Common myeloid progenitor, CD34-positive (primary cell): ENCODE data around the gene SMIM10.

Experiments
- CTCF ChIA-PET: fragments of 350-600 bp; sonication (Branson Sonifier 250); formaldehyde crosslinking; loops from one replicate; lab custom pipeline; 2021; ENCODE audit warnings: antibody characterized with exemption; lab: Charles Lee
- POLR2A ChIA-PET: fragments of 350-600 bp; sonication (Branson Sonifier 250); formaldehyde crosslinking; loops from one replicate; lab custom pipeline; 2021; ENCODE audit warnings: antibody characterized with exemption; lab: Charles Lee
- DNase-seq, 3 donors: peaks; one replicate each; pipeline versions ENCODE4 v3.0.0 to v3.0.0-alpha.2; 2013
- H3K27ac ChIP-seq, 2 experiments: 1 replicate in 1 of 2; 2 replicates in 1 of 2; pipeline ENCODE4 v1.7.0; 2013; ENCODE audit warnings: inconsistent platforms in 2 of 2, low read length in 2 of 2, mild to moderate bottlenecking in 2 of 2, low read depth in 1 of 2, moderate library complexity in 1 of 2; ENCODE audit not compliant: severe bottlenecking in 2 of 2, insufficient read depth in 1 of 2, poor library complexity in 1 of 2
- H3K27me3 ChIP-seq, 5 experiments: replicated peaks in 2 of 5; 1 replicate in 3 of 5; 2 replicates in 2 of 5; pipeline versions ENCODE4 v1.6.1 to v1.7.0; 2013; ENCODE audit warnings: low read length in 4 of 5, mild to moderate bottlenecking in 2 of 5, moderate library complexity in 2 of 5, inconsistent platforms in 1 of 5; ENCODE audit not compliant: insufficient read depth in 5 of 5, control insufficient read depth in 4 of 5
- H3K36me3 ChIP-seq, 4 experiments: 1 replicate in 2 of 4; 2 replicates in 2 of 4; pipeline versions ENCODE4 v1.6.1 to v1.7.0; 2013; ENCODE audit warnings: low read length in 3 of 4, control low read depth in 1 of 4, mild to moderate bottlenecking in 1 of 4; ENCODE audit not compliant: control insufficient read depth in 4 of 4, insufficient read depth in 4 of 4
- H3K4me1 ChIP-seq, 4 experiments: 1 replicate in 3 of 4; 2 replicates in 1 of 4; pipeline versions ENCODE4 v1.6.1 to v1.7.1; 2013; ENCODE audit warnings: low read length in 3 of 4, mild to moderate bottlenecking in 3 of 4, control low read depth in 1 of 4, inconsistent platforms in 1 of 4, moderate library complexity in 1 of 4; ENCODE audit not compliant: control insufficient read depth in 4 of 4, insufficient read depth in 4 of 4; ENCODE audit errors: control extremely low read depth in 1 of 4
- H3K4me3 ChIP-seq, 7 experiments: 1 replicate in 4 of 7; 2 replicates in 3 of 7; pipeline versions ENCODE4 v1.5.1 to v1.7.0; 2013; ENCODE audit warnings: mild to moderate bottlenecking in 7 of 7, low read length in 6 of 7, moderate library complexity in 6 of 7, inconsistent platforms in 2 of 7, low read depth in 2 of 7, control low read depth in 1 of 7; ENCODE audit not compliant: insufficient read depth in 4 of 7, control insufficient read depth in 1 of 7; ENCODE audit errors: extremely low read depth in 1 of 7
- H3K9me3 ChIP-seq, 5 experiments: 1 replicate in 4 of 5; 2 replicates in 1 of 5; pipeline versions ENCODE4 v1.6.1 to v1.7.1; 2013; ENCODE audit warnings: low read length in 4 of 5, mild to moderate bottlenecking in 2 of 5, inconsistent platforms in 1 of 5, low read depth in 1 of 5, moderate library complexity in 1 of 5; ENCODE audit not compliant: control insufficient read depth in 4 of 5, insufficient read depth in 2 of 5; ENCODE audit errors: control extremely low read depth in 1 of 5
- WGBS: methylation state at CpG from one replicate; pipeline ENCODE4 v1.1.5; 2013; ENCODE audit not compliant: insufficient coverage; 5-methylcytosine and 5-hydroxymethylcytosine counted together

The SMIM10 gene

GRCh38 chrX:134997646-134998045 is 6.9 kb downstream of the SMIM10 start:
- Histone ChIP-seq H3K9me3 (no peaks in the 10 kb centered on the region), H3K4me3 (no peak overlapping the region), H3K36me3 (no peaks in the 10 kb centered on the region), H3K4me1 (no peaks in the 10 kb centered on the region), H3K27ac (no peak overlapping the region), H3K27me3 (peaks cover 0 to 3% (median 0%) of the 10 kb centered on the region in 5 experiments)
- POLR2A ChIA-PET: no interaction called here
- 50% methylated on average over 1 of the region's 1 CpG for WGBS
- CTCF ChIA-PET: no interaction called here
- DNase-seq: no peak

- no peak overlapping the region for H3K27ac ChIP-seq
- ChIA-PET POLR2A (no interaction called here), CTCF (no interaction called here)
- WGBS: 92% methylated on average over 3 of the region's 4 CpGs
- DNase-seq: no peak
- H3K4me3 ChIP-seq: no peak overlapping the region
- H3K36me3 ChIP-seq: no peaks in the 10 kb centered on the region
- no peaks in the 10 kb centered on the region for H3K4me1 ChIP-seq
- no peaks in the 10 kb centered on the region for H3K9me3 ChIP-seq
- peaks cover 0 to 3% (median 0%) of the 10 kb centered on the region in 5 experiments for H3K27me3 ChIP-seq
These were observed 7.5 kb downstream of the SMIM10 start for GRCh38 chrX:134998246-134998645.

- peak; percentile 29 to 55 (median 53) for DNase-seq
- peaks cover 0 to 4% (median 2%) of the 10 kb centered on the region in 4 experiments for H3K4me1 ChIP-seq
- CTCF ChIA-PET: interaction anchor here (1.0 to 2.0 kb wide), 5 partner anchors 26 to 91 kb away, joined by 3 to 17 read pairs (median 3); no protein-coding TSS in a partner anchor
- H3K9me3 ChIP-seq: no peaks in the 10 kb centered on the region
- no peak overlapping the region for H3K27ac ChIP-seq
- no peaks in the 10 kb centered on the region for H3K36me3 ChIP-seq
- H3K4me3 ChIP-seq: no peak overlapping the region
- H3K27me3 ChIP-seq: peaks cover 0 to 3% (median 0%) of the 10 kb centered on the region in 5 experiments
- POLR2A ChIA-PET: no interaction called here
- WGBS: 53% methylated on average over 2 of the region's 4 CpGs
These were observed 8.7 kb downstream of the SMIM10 start for GRCh38 chrX:134999469-134999868.

GRCh38 chrX:135000516-135000915 is 9.7 kb downstream of the SMIM10 start:
- POLR2A ChIA-PET: interaction anchor here (0.7 kb wide), 1 partner anchor 91 kb away, joined by 3 read pairs; no protein-coding TSS in a partner anchor
- H3K27ac ChIP-seq: no peak overlapping the region
- DNase-seq: no peak
- WGBS: no CpG with 5 or more reads among the region's 1 CpG
- peaks cover 0 to 3% (median 0%) of the 10 kb centered on the region in 5 experiments for H3K27me3 ChIP-seq
- H3K4me3 ChIP-seq: no peak overlapping the region
- no peaks in the 10 kb centered on the region for H3K36me3 ChIP-seq
- CTCF ChIA-PET: interaction anchor here (0.5 to 2.0 kb wide), 3 partner anchors 25 to 216 kb away, joined by 3 to 17 read pairs (median 3); no protein-coding TSS in a partner anchor
- H3K4me1 ChIP-seq: peaks cover 0 to 5% (median 2%) of the 10 kb centered on the region in 4 experiments
- H3K9me3 ChIP-seq: no peaks in the 10 kb centered on the region

GRCh38 chrX:135003876-135004623 is 13.3 kb downstream of the SMIM10 start:
- WGBS: 39% methylated on average over 29 of the region's 35 CpGs
- Histone ChIP-seq H3K27me3 (peaks cover 0 to 4% (median 0%) of the 10 kb centered on the region in 5 experiments), H3K36me3 (no peaks in the 10 kb centered on the region), H3K4me1 (peaks cover 0 to 5% (median 2%) of the 10 kb centered on the region in 4 experiments), H3K4me3 (peak overlapping the region in 6 of 7 experiments; percentile 43 to 72 (median 54)), H3K9me3 (no peaks in the 10 kb centered on the region), H3K27ac (no peak overlapping the region)
- DNase-seq: peak; percentile 81 to 91 (median 89)
- ChIA-PET POLR2A (no interaction called here), CTCF (no interaction called here)

- POLR2A ChIA-PET: no interaction called here
- CTCF ChIA-PET: interaction anchor here (0.6 kb wide), 1 partner anchor 245 kb away, joined by 3 read pairs; no protein-coding TSS in a partner anchor
- WGBS: 93% methylated on average over 3 of the region's 4 CpGs
These were observed 15.4 kb downstream of the SMIM10 start for GRCh38 chrX:135006187-135006586.

GRCh38 chrX:135009057-135009610 is 18.3 kb downstream of the SMIM10 start:
- CTCF ChIA-PET: no interaction called here
- DNase-seq: no peak
- H3K27ac ChIP-seq: no peak overlapping the region
- WGBS: no CpG with 5 or more reads among the region's 1 CpG
- H3K36me3 ChIP-seq: no peaks in the 10 kb centered on the region
- peaks cover 0 to 4% (median 0%) of the 10 kb centered on the region in 5 experiments for H3K27me3 ChIP-seq
- POLR2A ChIA-PET: no interaction called here
- peaks cover 0 to 3% (median 0%) of the 10 kb centered on the region in 4 experiments for H3K4me1 ChIP-seq
- no peaks in the 10 kb centered on the region for H3K9me3 ChIP-seq
- H3K4me3 ChIP-seq: no peak overlapping the region

More at GRCh38 chrX:135006187-135006586, 15.4 kb downstream of the SMIM10 start:
- H3K36me3 ChIP-seq: no peaks in the 10 kb centered on the region
- H3K4me1 ChIP-seq: peaks cover 0 to 5% (median 2%) of the 10 kb centered on the region in 4 experiments
- DNase-seq: no peak
- H3K9me3 ChIP-seq: no peaks in the 10 kb centered on the region
- H3K27me3 ChIP-seq: peaks cover 0 to 4% (median 0%) of the 10 kb centered on the region in 5 experiments
- H3K27ac ChIP-seq: no peak overlapping the region
- H3K4me3 ChIP-seq: no peak overlapping the region
